ENCODE results near the gene NEDD4L.

Gene NEDD4L

DNA sequence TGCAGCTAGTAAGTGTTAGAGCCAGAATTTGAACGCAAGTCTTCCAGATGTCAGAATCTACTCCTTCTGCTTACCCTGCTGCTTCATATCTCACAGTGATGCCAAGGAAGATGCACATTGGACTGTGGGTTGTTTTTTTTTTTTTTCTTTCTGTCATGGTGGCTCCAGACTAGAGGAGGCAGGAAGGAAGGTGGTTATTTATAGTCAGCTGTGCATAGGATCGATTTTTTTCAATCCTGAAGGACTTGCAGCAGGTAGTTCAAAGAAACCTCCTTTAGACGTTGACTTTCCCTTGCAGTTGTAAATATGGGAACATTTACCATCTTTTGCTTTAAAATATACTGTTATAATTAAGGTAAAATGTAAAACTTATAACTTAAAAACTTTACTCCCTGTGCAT lies 17.3 kb downstream of the NEDD4L start (continued):
- TF ChIP-seq ZNF473 (tag by site-specific recombination; IDR thresholded peaks at IDR 0.05) = no peak
- TF ChIP-seq, protein P1, sequence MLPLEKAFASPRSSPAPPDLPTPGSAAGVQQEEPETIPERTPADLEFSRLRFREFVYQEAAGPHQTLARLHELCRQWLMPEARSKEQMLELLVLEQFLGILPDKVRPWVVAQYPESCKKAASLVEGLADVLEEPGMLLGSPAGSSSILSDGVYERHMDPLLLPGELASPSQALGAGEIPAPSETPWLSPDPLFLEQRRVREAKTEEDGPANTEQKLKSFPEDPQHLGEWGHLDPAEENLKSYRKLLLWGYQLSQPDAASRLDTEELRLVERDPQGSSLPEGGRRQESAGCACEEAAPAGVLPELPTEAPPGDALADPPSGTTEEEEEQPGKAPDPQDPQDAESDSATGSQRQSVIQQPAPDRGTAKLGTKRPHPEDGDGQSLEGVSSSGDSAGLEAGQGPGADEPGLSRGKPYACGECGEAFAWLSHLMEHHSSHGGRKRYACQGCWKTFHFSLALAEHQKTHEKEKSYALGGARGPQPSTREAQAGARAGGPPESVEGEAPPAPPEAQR (tag by site-specific recombination; IDR thresholded peaks at IDR 0.05) = no peak
- TF ChIP-seq MYNN (tag by site-specific recombination; IDR thresholded peaks at IDR 0.05; ENCODE audit: borderline replicate concordance) = no peak

- Histone ChIP-seq H3K36me3 (ENCODE audit: control insufficient read depth in 2 of 2, insufficient read depth in 1 of 2, low read length in 2 of 2) (no peaks in the 10 kb centered on the region), H3K27ac (ENCODE audit: extremely low read depth, low read depth, low read length) (no peak overlapping the region), H3K4me1 (ENCODE audit: control insufficient read depth, insufficient read depth, low read length) (no peaks in the 10 kb centered on the region), H3K9me3 (ENCODE audit: control insufficient read depth, insufficient read depth, low read depth, low read length) (no peaks in the 10 kb centered on the region), H3K4me3 (ENCODE audit: low read depth, low read length) (no peak overlapping the region)
- CTCF ChIA-PET = interaction anchor here (0.6 to 2.4 kb wide), 9 partner anchors 8 to 1155 kb away, joined by 3 to 16 read pairs (median 3); partner anchors contain the start of gene NEDD4L
- TF ChIP-seq ZNF555 (tag by site-specific recombination; conservative IDR thresholded peaks at IDR 0.05) (no peak), GLIS1 (tag by site-specific recombination; IDR thresholded peaks at IDR 0.05) (0 out of 2 replicates have a peak, but pooled peaks have one; percentile 6)
- POLR2A ChIA-PET = interaction anchor here (1.0 kb wide), 1 partner anchor 10 kb away, joined by 3 read pairs; no protein-coding TSS in a partner anchor
These were observed 20.5 kb downstream of the NEDD4L start for GRCh38 chr18:58064406-58064998.

GRCh38 chr18:58065956-58066355 lies 21.9 kb downstream of the NEDD4L start:
- TF ChIP-seq, protein P2, sequence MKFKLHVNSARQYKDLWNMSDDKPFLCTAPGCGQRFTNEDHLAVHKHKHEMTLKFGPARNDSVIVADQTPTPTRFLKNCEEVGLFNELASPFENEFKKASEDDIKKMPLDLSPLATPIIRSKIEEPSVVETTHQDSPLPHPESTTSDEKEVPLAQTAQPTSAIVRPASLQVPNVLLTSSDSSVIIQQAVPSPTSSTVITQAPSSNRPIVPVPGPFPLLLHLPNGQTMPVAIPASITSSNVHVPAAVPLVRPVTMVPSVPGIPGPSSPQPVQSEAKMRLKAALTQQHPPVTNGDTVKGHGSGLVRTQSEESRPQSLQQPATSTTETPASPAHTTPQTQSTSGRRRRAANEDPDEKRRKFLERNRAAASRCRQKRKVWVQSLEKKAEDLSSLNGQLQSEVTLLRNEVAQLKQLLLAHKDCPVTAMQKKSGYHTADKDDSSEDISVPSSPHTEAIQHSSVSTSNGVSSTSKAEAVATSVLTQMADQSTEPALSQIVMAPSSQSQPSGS (tag by site-specific recombination; IDR thresholded peaks at IDR 0.05; ENCODE audit: low read depth) = no peak
- TF ChIP-seq ZNF658 (tag by site-specific recombination; IDR thresholded peaks at IDR 0.05) = no peak
- no peak for TF ChIP-seq ZNF514 (tag by site-specific recombination; IDR thresholded peaks at IDR 0.05)
- TF ChIP-seq, protein P3, sequence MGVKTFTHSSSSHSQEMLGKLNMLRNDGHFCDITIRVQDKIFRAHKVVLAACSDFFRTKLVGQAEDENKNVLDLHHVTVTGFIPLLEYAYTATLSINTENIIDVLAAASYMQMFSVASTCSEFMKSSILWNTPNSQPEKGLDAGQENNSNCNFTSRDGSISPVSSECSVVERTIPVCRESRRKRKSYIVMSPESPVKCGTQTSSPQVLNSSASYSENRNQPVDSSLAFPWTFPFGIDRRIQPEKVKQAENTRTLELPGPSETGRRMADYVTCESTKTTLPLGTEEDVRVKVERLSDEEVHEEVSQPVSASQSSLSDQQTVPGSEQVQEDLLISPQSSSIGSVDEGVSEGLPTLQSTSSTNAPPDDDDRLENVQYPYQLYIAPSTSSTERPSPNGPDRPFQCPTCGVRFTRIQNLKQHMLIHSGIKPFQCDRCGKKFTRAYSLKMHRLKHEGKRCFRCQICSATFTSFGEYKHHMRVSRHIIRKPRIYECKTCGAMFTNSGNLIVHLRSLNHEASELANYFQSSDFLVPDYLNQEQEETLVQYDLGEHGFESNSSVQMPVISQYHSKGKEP (tag by site-specific recombination; IDR thresholded peaks at IDR 0.05) = no peak
- TF ChIP-seq ZBTB1 (tag by site-specific recombination; IDR thresholded peaks at IDR 0.05) = no peak
- TF ChIP-seq BCL11B (tag by site-specific recombination; IDR thresholded peaks at IDR 0.05; ENCODE audit: low read depth) = no peak
- TF ChIP-seq ZNF791 (tag by site-specific recombination; IDR thresholded peaks at IDR 0.05) = no peak
- POLR2A ChIA-PET = interaction anchor here (0.6 kb wide), 1 partner anchor 9 kb away, joined by 3 read pairs; no protein-coding TSS in a partner anchor
- no peaks in the 10 kb centered on the region for H3K9me3 ChIP-seq (ENCODE audit: control insufficient read depth, insufficient read depth, low read depth, low read length)
- H3K36me3 ChIP-seq (ENCODE audit: control insufficient read depth in 2 of 2, insufficient read depth in 1 of 2, low read length in 2 of 2) = no peaks in the 10 kb centered on the region
- CTCF ChIA-PET = no interaction called here
- no peaks in the 10 kb centered on the region for H3K4me1 ChIP-seq (ENCODE audit: control insufficient read depth, insufficient read depth, low read length)
- H3K4me3 ChIP-seq (ENCODE audit: low read depth, low read length) = no peak overlapping the region
- H3K27ac ChIP-seq (ENCODE audit: extremely low read depth, low read depth, low read length) = no peak overlapping the region

- Histone ChIP-seq H3K4me3 (ENCODE audit: low read depth, low read length) (no peak overlapping the region), H3K36me3 (ENCODE audit: control insufficient read depth in 2 of 2, insufficient read depth in 1 of 2, low read length in 2 of 2) (no peaks in the 10 kb centered on the region), H3K4me1 (ENCODE audit: control insufficient read depth, insufficient read depth, low read length) (no peaks in the 10 kb centered on the region), H3K9me3 (ENCODE audit: control insufficient read depth, insufficient read depth, low read depth, low read length) (no peaks in the 10 kb centered on the region), H3K27ac (ENCODE audit: extremely low read depth, low read depth, low read length) (no peak overlapping the region)
- CTCF ChIA-PET = interaction anchor here (0.6 to 1.4 kb wide), 7 partner anchors 10 to 270 kb away, joined by 3 to 4 read pairs (median 3); no protein-coding TSS in a partner anchor
- POLR2A ChIA-PET = no interaction called here
- TF ChIP-seq ZNF707 (tag by site-specific recombination; IDR thresholded peaks at IDR 0.05) (no peak), MYNN (tag by site-specific recombination; IDR thresholded peaks at IDR 0.05; ENCODE audit: borderline replicate concordance) (no peak), FEZF1 (tag by site-specific recombination; IDR thresholded peaks at IDR 0.05) (no peak), ZNF560 (tag by site-specific recombination; IDR thresholded peaks at IDR 0.05; ENCODE audit: borderline replicate concordance) (no peak), ZNF843 (tag by site-specific recombination; IDR thresholded peaks at IDR 0.05) (no peak), ZBTB21 (tag by site-specific recombination; IDR thresholded peaks at IDR 0.05) (no peak), REPIN1 (tag by site-specific recombination; IDR thresholded peaks at IDR 0.05; ENCODE audit: low read depth) (no peak), ZSCAN16 (tag by site-specific recombination; IDR thresholded peaks at IDR 0.05) (no peak), ZNF184 (tag by site-specific recombination; IDR thresholded peaks at IDR 0.05) (no peak), ZNF416 (tag by site-specific recombination; IDR thresholded peaks at IDR 0.05) (no peak), ZNF398 (tag by site-specific recombination; IDR thresholded peaks at IDR 0.05) (no peak)
- TF ChIP-seq, protein P4, sequence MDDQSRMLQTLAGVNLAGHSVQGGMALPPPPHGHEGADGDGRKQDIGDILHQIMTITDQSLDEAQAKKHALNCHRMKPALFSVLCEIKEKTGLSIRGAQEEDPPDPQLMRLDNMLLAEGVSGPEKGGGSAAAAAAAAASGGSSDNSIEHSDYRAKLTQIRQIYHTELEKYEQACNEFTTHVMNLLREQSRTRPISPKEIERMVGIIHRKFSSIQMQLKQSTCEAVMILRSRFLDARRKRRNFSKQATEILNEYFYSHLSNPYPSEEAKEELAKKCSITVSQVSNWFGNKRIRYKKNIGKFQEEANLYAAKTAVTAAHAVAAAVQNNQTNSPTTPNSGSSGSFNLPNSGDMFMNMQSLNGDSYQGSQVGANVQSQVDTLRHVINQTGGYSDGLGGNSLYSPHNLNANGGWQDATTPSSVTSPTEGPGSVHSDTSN (CRISPR knock-in tag; IDR thresholded peaks at IDR 0.05) = no peak
These were observed 23.6 kb downstream of the NEDD4L start for GRCh38 chr18:58067601-58068000.
